ENCODE results near the gene CCNL2.

DNA sequence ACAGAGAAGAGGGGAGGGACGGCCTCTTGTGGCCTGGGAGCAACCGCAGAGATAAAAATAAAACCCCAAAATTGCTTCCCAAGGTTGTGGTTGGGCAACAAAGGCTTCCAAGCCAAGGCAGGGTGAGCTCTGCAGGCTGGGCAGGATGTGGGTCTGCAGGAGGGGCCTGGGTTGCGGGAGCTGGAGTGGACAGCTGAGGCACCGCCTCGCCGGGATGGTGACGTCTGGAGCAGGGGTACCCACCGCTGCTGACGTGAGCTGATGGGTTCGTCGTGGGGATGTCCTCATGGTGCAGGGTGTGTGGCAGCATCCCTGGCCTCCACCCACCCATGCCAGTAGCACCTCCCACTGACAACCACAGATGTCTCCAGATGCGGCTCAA lies 27.8 kb downstream of the CCNL2 start:
- TF ChIP-seq, protein P1, sequence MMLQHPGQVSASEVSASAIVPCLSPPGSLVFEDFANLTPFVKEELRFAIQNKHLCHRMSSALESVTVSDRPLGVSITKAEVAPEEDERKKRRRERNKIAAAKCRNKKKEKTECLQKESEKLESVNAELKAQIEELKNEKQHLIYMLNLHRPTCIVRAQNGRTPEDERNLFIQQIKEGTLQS (IDR thresholded peaks at IDR 0.05): no peak
- TF ChIP-seq, protein P2, sequence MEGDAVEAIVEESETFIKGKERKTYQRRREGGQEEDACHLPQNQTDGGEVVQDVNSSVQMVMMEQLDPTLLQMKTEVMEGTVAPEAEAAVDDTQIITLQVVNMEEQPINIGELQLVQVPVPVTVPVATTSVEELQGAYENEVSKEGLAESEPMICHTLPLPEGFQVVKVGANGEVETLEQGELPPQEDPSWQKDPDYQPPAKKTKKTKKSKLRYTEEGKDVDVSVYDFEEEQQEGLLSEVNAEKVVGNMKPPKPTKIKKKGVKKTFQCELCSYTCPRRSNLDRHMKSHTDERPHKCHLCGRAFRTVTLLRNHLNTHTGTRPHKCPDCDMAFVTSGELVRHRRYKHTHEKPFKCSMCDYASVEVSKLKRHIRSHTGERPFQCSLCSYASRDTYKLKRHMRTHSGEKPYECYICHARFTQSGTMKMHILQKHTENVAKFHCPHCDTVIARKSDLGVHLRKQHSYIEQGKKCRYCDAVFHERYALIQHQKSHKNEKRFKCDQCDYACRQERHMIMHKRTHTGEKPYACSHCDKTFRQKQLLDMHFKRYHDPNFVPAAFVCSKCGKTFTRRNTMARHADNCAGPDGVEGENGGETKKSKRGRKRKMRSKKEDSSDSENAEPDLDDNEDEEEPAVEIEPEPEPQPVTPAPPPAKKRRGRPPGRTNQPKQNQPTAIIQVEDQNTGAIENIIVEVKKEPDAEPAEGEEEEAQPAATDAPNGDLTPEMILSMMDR (IDR thresholded peaks at IDR 0.05; ENCODE audit: low read depth, low read length, missing input control): no peak
- no peak for TF ChIP-seq YY1 (IDR thresholded peaks at IDR 0.05)
- TF ChIP-seq, protein P3, sequence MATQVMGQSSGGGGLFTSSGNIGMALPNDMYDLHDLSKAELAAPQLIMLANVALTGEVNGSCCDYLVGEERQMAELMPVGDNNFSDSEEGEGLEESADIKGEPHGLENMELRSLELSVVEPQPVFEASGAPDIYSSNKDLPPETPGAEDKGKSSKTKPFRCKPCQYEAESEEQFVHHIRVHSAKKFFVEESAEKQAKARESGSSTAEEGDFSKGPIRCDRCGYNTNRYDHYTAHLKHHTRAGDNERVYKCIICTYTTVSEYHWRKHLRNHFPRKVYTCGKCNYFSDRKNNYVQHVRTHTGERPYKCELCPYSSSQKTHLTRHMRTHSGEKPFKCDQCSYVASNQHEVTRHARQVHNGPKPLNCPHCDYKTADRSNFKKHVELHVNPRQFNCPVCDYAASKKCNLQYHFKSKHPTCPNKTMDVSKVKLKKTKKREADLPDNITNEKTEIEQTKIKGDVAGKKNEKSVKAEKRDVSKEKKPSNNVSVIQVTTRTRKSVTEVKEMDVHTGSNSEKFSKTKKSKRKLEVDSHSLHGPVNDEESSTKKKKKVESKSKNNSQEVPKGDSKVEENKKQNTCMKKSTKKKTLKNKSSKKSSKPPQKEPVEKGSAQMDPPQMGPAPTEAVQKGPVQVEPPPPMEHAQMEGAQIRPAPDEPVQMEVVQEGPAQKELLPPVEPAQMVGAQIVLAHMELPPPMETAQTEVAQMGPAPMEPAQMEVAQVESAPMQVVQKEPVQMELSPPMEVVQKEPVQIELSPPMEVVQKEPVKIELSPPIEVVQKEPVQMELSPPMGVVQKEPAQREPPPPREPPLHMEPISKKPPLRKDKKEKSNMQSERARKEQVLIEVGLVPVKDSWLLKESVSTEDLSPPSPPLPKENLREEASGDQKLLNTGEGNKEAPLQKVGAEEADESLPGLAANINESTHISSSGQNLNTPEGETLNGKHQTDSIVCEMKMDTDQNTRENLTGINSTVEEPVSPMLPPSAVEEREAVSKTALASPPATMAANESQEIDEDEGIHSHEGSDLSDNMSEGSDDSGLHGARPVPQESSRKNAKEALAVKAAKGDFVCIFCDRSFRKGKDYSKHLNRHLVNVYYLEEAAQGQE (IDR thresholded peaks at IDR 0.05): no peak
- TF ChIP-seq GABPA (IDR thresholded peaks at IDR 0.05 in 1 of 2, conservative IDR thresholded peaks at IDR 0.05 in 1 of 2): no peak
